H9 (cell line): ENCODE data around the gene LMTK2. TPM values are rescaled to one million over a fixed set of nuclear protein-coding genes. Genes with fewer than 3 reads are reported as not detected.

Experiments used
- DNase-seq: peaks from one replicate; pipeline ENCODE4 v3.0.0-alpha.2; 2017
- H2AFZ ChIP-seq: one replicate; pipeline ENCODE4 v1.6.1; 2013; ENCODE audit warnings: mild to moderate bottlenecking, low read length, control low read depth, moderate library complexity
- H2AK5ac ChIP-seq: 2 replicates; pipeline ENCODE4 v1.6.1; 2013; ENCODE audit warnings: low read length, control low read depth, mixed read lengths; ENCODE audit not compliant: insufficient read length
- H2BK120ac ChIP-seq: one replicate; pipeline ENCODE4 v1.6.1; 2013; ENCODE audit warnings: low read depth, mild to moderate bottlenecking, low read length, control low read depth, inconsistent platforms; ENCODE audit not compliant: poor library complexity, severe bottlenecking
- H2BK12ac ChIP-seq: 2 replicates; pipeline ENCODE4 v1.6.1; 2013; ENCODE audit warnings: low read length, control low read depth, mixed read lengths, low read depth; ENCODE audit not compliant: insufficient read length
- H2BK15ac ChIP-seq: 2 replicates; pipeline ENCODE4 v1.6.1; 2013; ENCODE audit warnings: low read depth, low read length, control low read depth
- H2BK20ac ChIP-seq: one replicate; pipeline ENCODE4 v1.6.1; 2013; ENCODE audit warnings: low read depth, mild to moderate bottlenecking, low read length, control low read depth, inconsistent platforms; ENCODE audit not compliant: poor library complexity, severe bottlenecking
- H2BK5ac ChIP-seq: 2 replicates; pipeline ENCODE4 v1.6.1; 2013; ENCODE audit warnings: low read length, control low read depth, mixed read lengths; ENCODE audit not compliant: insufficient read length
- H3K14ac ChIP-seq: 2 replicates; pipeline ENCODE4 v1.6.1; 2013; ENCODE audit warnings: low read length, control low read depth; ENCODE audit not compliant: insufficient read depth
- H3K18ac ChIP-seq: 2 replicates; pipeline ENCODE4 v1.6.1; 2013; ENCODE audit warnings: low read depth, mild to moderate bottlenecking, mixed read lengths, low read length, control low read depth; ENCODE audit not compliant: insufficient read length
- H3K23ac ChIP-seq: 2 replicates; pipeline ENCODE4 v1.6.1; 2013; ENCODE audit warnings: low read length, control low read depth, mixed read lengths, low read depth; ENCODE audit not compliant: insufficient read length
- H3K23me2 ChIP-seq: 2 replicates; pipeline ENCODE4 v1.6.1; 2013; ENCODE audit warnings: low read depth, mild to moderate bottlenecking, mixed read lengths, low read length, control low read depth; ENCODE audit not compliant: insufficient read length, poor library complexity, severe bottlenecking
- H3K27ac ChIP-seq: 2 replicates; pipeline ENCODE4 v1.5.1; 2013; ENCODE audit warnings: low read length, control low read depth, mixed read lengths, low read depth; ENCODE audit not compliant: insufficient read length
- H3K27me3 ChIP-seq: 2 replicates; pipeline ENCODE4 v1.6.1; 2013; ENCODE audit warnings: low read length, control low read depth, inconsistent platforms; ENCODE audit not compliant: insufficient read depth
- H3K4ac ChIP-seq: 2 replicates; pipeline ENCODE4 v1.6.1; 2013; ENCODE audit warnings: low read depth, mild to moderate bottlenecking, control low read depth, inconsistent platforms, low read length, moderate library complexity
- H3K4me1 ChIP-seq: 2 replicates; pipeline ENCODE4 v1.6.1; 2013; ENCODE audit warnings: low read length, control low read depth, inconsistent platforms; ENCODE audit not compliant: insufficient read depth
- H3K4me2 ChIP-seq: 2 replicates; pipeline ENCODE4 v1.6.1; 2013; ENCODE audit warnings: low read length, control low read depth, mixed read lengths; ENCODE audit not compliant: insufficient read length, insufficient read depth
- H3K56ac ChIP-seq: 2 replicates; pipeline ENCODE4 v1.6.1; 2013; ENCODE audit warnings: low read depth, mild to moderate bottlenecking, mixed read lengths, low read length, control low read depth; ENCODE audit not compliant: insufficient read length
- H3K79me1 ChIP-seq: 2 replicates; pipeline ENCODE4 v1.6.1; 2013; ENCODE audit warnings: low read depth, mild to moderate bottlenecking, moderate library complexity, low read length, control low read depth, inconsistent platforms; ENCODE audit not compliant: insufficient read depth, poor library complexity, severe bottlenecking
- H3K79me2 ChIP-seq: 2 replicates; pipeline ENCODE4 v1.6.1; 2013; ENCODE audit warnings: low read length, control low read depth, inconsistent platforms; ENCODE audit not compliant: insufficient read depth
- H3K9ac ChIP-seq: 2 replicates; pipeline ENCODE4 v1.6.1; 2013; ENCODE audit warnings: low read length, control low read depth, mixed read lengths; ENCODE audit not compliant: insufficient read length; ENCODE audit errors: extremely low read depth
- H3K9me3 ChIP-seq: one replicate; pipeline ENCODE4 v1.6.1; 2013; ENCODE audit warnings: low read depth, low read length, inconsistent platforms; ENCODE audit not compliant: control insufficient read depth
- H3T11ph ChIP-seq: one replicate; pipeline ENCODE4 v1.6.1; 2013; ENCODE audit warnings: mild to moderate bottlenecking, low read length, control low read depth, inconsistent platforms
- H4K20me1 ChIP-seq: one replicate; pipeline ENCODE4 v1.6.1; 2013; ENCODE audit not compliant: control insufficient read depth, insufficient read length, insufficient read depth
- H4K5ac ChIP-seq: 2 replicates; pipeline ENCODE4 v1.6.1; 2013; ENCODE audit warnings: low read depth, mild to moderate bottlenecking, mixed read lengths, low read length, control low read depth; ENCODE audit not compliant: insufficient read length
- H4K8ac ChIP-seq: replicated peaks from 2 replicates; pipeline ENCODE4 v1.6.1; 2013; ENCODE audit warnings: low read length, control low read depth, mixed read lengths, low read depth; ENCODE audit not compliant: insufficient read length
- H4K91ac ChIP-seq: 2 replicates; pipeline ENCODE4 v1.6.1; 2013; ENCODE audit warnings: low read depth, mild to moderate bottlenecking, moderate library complexity, mixed read lengths, low read length, control low read depth; ENCODE audit not compliant: insufficient read length
- H3K27ac Mint-ChIP-seq, 3 experiments: 2 replicates in 2 of 3; 3 replicates in 1 of 3; pipeline ENCODE4 v1.8.0; 2020 to 2021; ENCODE audit warnings: mixed read lengths in 3 of 3, mild to moderate bottlenecking in 1 of 3, moderate library complexity in 1 of 3
- H3K27me3 Mint-ChIP-seq: 2 replicates; pipeline ENCODE4 v1.8.0; 2021; ENCODE audit warnings: low read depth, mild to moderate bottlenecking, moderate library complexity, mixed read lengths
- H3K36me3 Mint-ChIP-seq, 3 experiments: 2 replicates in 2 of 3; 3 replicates in 1 of 3; pipeline ENCODE4 v1.8.0; 2020 to 2021; ENCODE audit warnings: low read depth in 3 of 3, mixed read lengths in 3 of 3; ENCODE audit not compliant: insufficient read depth in 1 of 3
- H3K4me1 Mint-ChIP-seq, 2 experiments: 2 replicates each; pipeline ENCODE4 v1.8.0; 2020; ENCODE audit warnings: mixed read lengths in 2 of 2
- H3K4me3 Mint-ChIP-seq, 2 experiments: 2 replicates in 1 of 2; 3 replicates in 1 of 2; pipeline ENCODE4 v1.8.0; 2020 to 2021; ENCODE audit warnings: mild to moderate bottlenecking in 2 of 2, mixed read lengths in 2 of 2, moderate library complexity in 1 of 2
- H3K9me3 Mint-ChIP-seq, 2 experiments: 2 replicates in 1 of 2; 3 replicates in 1 of 2; pipeline ENCODE4 v1.8.0; 2020; ENCODE audit warnings: mild to moderate bottlenecking in 2 of 2, mixed read lengths in 2 of 2, moderate library complexity in 1 of 2
- CTCF ChIP-seq: fragments of 200-600 bp; sonication (generic); conservative IDR thresholded peaks from 3 replicates; pipeline ENCODE4 v1.8.0; 2021; ENCODE audit warnings: antibody characterized with exemption, mild to moderate bottlenecking
- WGBS: extraction: QIAGEN DNeasy Blood & Tissue Kit; methylation state at CpG from one replicate; pipeline ENCODE4 v1.1.7; 2013; ENCODE audit warnings: missing lambda C conversion rate, low lambda C conversion rate, mixed read lengths; ENCODE audit not compliant: insufficient read length; ENCODE audit errors: extremely low coverage; 5-methylcytosine and 5-hydroxymethylcytosine counted together
- total RNA-seq: library from RNA; stranded (reverse); gene quantifications from 2 replicates; pipeline ENCODE4 v1.2.1, GENCODE V29; 2021

Gene LMTK2
- total RNA-seq, 1 experiment from 2014 or later = 24.9 TPM

GRCh38 chr7:98110249-98111022, 3.8 kb downstream of the LMTK2 start:
- Histone ChIP-seq H3K4me1 (no peaks in the 10 kb centered on the region), H3K4ac (no peak overlapping the region), H3K4me2 (peak overlapping the region; percentile 30), H3K27me3 (no peaks in the 10 kb centered on the region), H2AK5ac (no peak overlapping the region), H4K91ac (no peak overlapping the region), H3K18ac (no peak overlapping the region), H3K79me2 (peaks cover 26% of the 10 kb centered on the region; the same call in 1 of the 2 replicates), H3K79me1 (peaks cover 13% of the 10 kb centered on the region), H4K5ac (no peak overlapping the region), H3K56ac (no peak overlapping the region), H4K20me1 (no peaks in the 10 kb centered on the region), H3K9ac (no peak overlapping the region), H3K23me2 (peaks cover 3% of the 10 kb centered on the region), H3T11ph (no peak overlapping the region), H3K9me3 (no peaks in the 10 kb centered on the region), H3K27ac (no peak overlapping the region), H2AFZ (no peak overlapping the region), H2BK120ac (no peak overlapping the region), H2BK20ac (no peak overlapping the region), H2BK5ac (no peak overlapping the region), H3K14ac (no peak overlapping the region), H2BK15ac (no peak overlapping the region), H2BK12ac (no peak overlapping the region), H4K8ac (no peak overlapping the region), H3K23ac (no peak overlapping the region)
- no CpG with 5 or more reads among the region's 11 CpGs for WGBS
- H3K27ac Mint-ChIP-seq = peak overlapping the region; percentile 66 to 96 (median 80); a peak in 6 of 7 replicates
- DNase-seq = no peak
- peaks cover 0 to 4% (median 2%) of the 10 kb centered on the region in 3 experiments; a peak in 4 of 7 replicates for H3K36me3 Mint-ChIP-seq
- TF ChIP-seq CTCF = no peak
- H3K4me3 Mint-ChIP-seq = peak overlapping the region; percentile 21 to 64; a peak in 4 of 5 replicates
- H3K4me1 Mint-ChIP-seq = peaks cover 34 to 47% of the 10 kb centered on the region in 2 experiments
- H3K27me3 Mint-ChIP-seq = no peaks in the 10 kb centered on the region
- no peaks in the 10 kb centered on the region for H3K9me3 Mint-ChIP-seq
